GM21825 (cell line): ENCODE measurements around the gene ADCY7.
A peak's percentile ranks its signal among the peaks of the same experiment; 100 is the strongest.

Experiments used
- ATAC-seq: cut with Tn5 transposase; IDR thresholded peaks from one replicate; pipeline ENCODE4 v1.9.1; 2021; ENCODE audit warnings: mild to moderate bottlenecking, moderate library complexity; ENCODE audit not compliant: unreplicated experiment

ADCY7 gene

GRCh38 chr16:50310308-50311133 lies 44.2 kb downstream of the ADCY7 start:
- no peak for ATAC-seq

- ATAC-seq = no peak
These were observed 44.8 kb downstream of the ADCY7 start for GRCh38 chr16:50311134-50311528.

- ATAC-seq = no peak
These were observed 45.6 kb downstream of the ADCY7 start for GRCh38 chr16:50311891-50312501.

- ATAC-seq = no peak
These were observed 47.5 kb downstream of the ADCY7 start for GRCh38 chr16:50313596-50314478.

- ATAC-seq = no peak
These were observed 48.3 kb downstream of the ADCY7 start for GRCh38 chr16:50314665-50315064.

- no peak for ATAC-seq
These were observed 49.1 kb downstream of the ADCY7 start for GRCh38 chr16:50315346-50315997.

- no peak for ATAC-seq
These were observed 49.9 kb downstream of the ADCY7 start for GRCh38 chr16:50316102-50316847.

GRCh38 chr16:50316848-50317630 lies 50.7 kb downstream of the ADCY7 start:
- ATAC-seq = no peak

GRCh38 chr16:50318796-50319578 lies 52.6 kb downstream of the ADCY7 start:
- no peak for ATAC-seq

GRCh38 chr16:50320310-50320709 lies 54.0 kb downstream of the ADCY7 start:
- no peak for ATAC-seq

- no peak for ATAC-seq
These were observed 56.0 kb downstream of the ADCY7 start for GRCh38 chr16:50322333-50322732.

- no peak for ATAC-seq
These were observed 57.1 kb downstream of the ADCY7 start for GRCh38 chr16:50323335-50324011.

GRCh38 chr16:50324345-50324744 lies 58.0 kb downstream of the ADCY7 start:
- no peak for ATAC-seq

- ATAC-seq = no peak
These were observed 59.9 kb downstream of the ADCY7 start for GRCh38 chr16:50326264-50326663.

- peak; percentile 74 for ATAC-seq
These were observed 60.6 kb downstream of the ADCY7 start for GRCh38 chr16:50326835-50327465.

- ATAC-seq = no peak
These were observed 63.3 kb downstream of the ADCY7 start for GRCh38 chr16:50329446-50330189.

GRCh38 chr16:50331570-50331969 lies 65.2 kb downstream of the ADCY7 start:
- no peak for ATAC-seq
